Fibroblast of lung (primary cell): ENCODE measurements around the gene BAZ2B. TPM values are rescaled to one million over a fixed set of nuclear protein-coding genes. Genes with fewer than 3 reads are reported as not detected.

Source experiments
- DNase-seq, 2 donors: peaks; one replicate each; pipeline versions ENCODE4 v3.0.0 to v3.0.0-alpha.2; 2010; ENCODE audit warnings: low read depth in 2 of 2
- H2AFZ ChIP-seq: 2 replicates; pipeline ENCODE4 v1.5.1; 2012; ENCODE audit warnings: low read length, control low read depth, inconsistent platforms
- H3K27ac ChIP-seq: 2 replicates; pipeline ENCODE4 v1.5.1; 2011; ENCODE audit warnings: low read length, control low read depth; ENCODE audit not compliant: insufficient read depth
- H3K27me3 ChIP-seq: 2 replicates; pipeline ENCODE4 v1.5.1; 2011; ENCODE audit warnings: mild to moderate bottlenecking, low read length; ENCODE audit not compliant: control insufficient read depth, insufficient read depth
- H3K36me3 ChIP-seq: 2 replicates; pipeline ENCODE4 v1.5.1; 2011; ENCODE audit warnings: low read length; ENCODE audit not compliant: control insufficient read depth, insufficient read depth
- H3K4me1 ChIP-seq: 2 replicates; pipeline ENCODE4 v1.5.1; 2011; ENCODE audit warnings: low read length; ENCODE audit not compliant: control insufficient read depth, insufficient read depth; ENCODE audit errors: extremely low read depth
- H3K4me2 ChIP-seq: 2 replicates; pipeline ENCODE4 v1.5.1; 2011; ENCODE audit warnings: low read length, control low read depth; ENCODE audit not compliant: insufficient read depth; ENCODE audit errors: extremely low read depth
- H3K4me3 ChIP-seq, 4 experiments: fragments of 200-600 bp in 1 of 4; sonication (generic) in 1 of 4; replicated peaks in 1 of 4; 2 replicates each; pipeline ENCODE4 v1.5.1; 2011 to 2016; ENCODE audit warnings: low read length in 4 of 4, low read depth in 3 of 4, mild to moderate bottlenecking in 3 of 4, control low read depth in 2 of 4, inconsistent platforms in 1 of 4, mixed read lengths in 1 of 4; ENCODE audit not compliant: insufficient read depth in 1 of 4; ENCODE audit errors: control extremely low read depth in 1 of 4
- H3K79me2 ChIP-seq: 2 replicates; pipeline ENCODE4 v1.5.1; 2012; ENCODE audit warnings: mild to moderate bottlenecking, low read length, inconsistent platforms; ENCODE audit not compliant: control insufficient read depth, insufficient read depth
- H3K9ac ChIP-seq: 2 replicates; pipeline ENCODE4 v1.5.1; 2011; ENCODE audit warnings: mild to moderate bottlenecking, low read length, control low read depth; ENCODE audit not compliant: insufficient read depth
- H3K9me3 ChIP-seq: 2 replicates; pipeline ENCODE4 v1.5.1; 2012; ENCODE audit warnings: low read depth, low read length; ENCODE audit not compliant: control insufficient read depth, insufficient read depth
- H4K20me1 ChIP-seq: 2 replicates; pipeline ENCODE4 v1.5.1; 2011; ENCODE audit warnings: low read length; ENCODE audit not compliant: control insufficient read depth, insufficient read depth; ENCODE audit errors: extremely low read depth
- EZH2 ChIP-seq: IDR thresholded peaks from 2 replicates; pipeline ENCODE4 v1.5.1; 2012; ENCODE audit warnings: low read length, control low read depth, mild to moderate bottlenecking; ENCODE audit errors: missing control alignments
- polyA plus RNA-seq, 2 donors: library from polyadenylated mRNA; depleted of rRNA in 1 of 2; stranded (reverse) in 1 of 2; unstranded in 1 of 2; fragments of >200 nt; gene quantifications; 2 replicates each; pipeline ENCODE4 v1.2.1, GENCODE V29; 2011 to 2012; ENCODE audit warnings: missing spikeins in 1 of 2
- total RNA-seq: library from RNA; depleted of rRNA; stranded (reverse); fragments of >200 nt; gene quantifications from 2 replicates; pipeline ENCODE4 v1.2.1, GENCODE V29; 2014
- TF ChIP-seq, protein P1 (sequence below), 2 donors: IDR thresholded peaks in 1 of 2; conservative IDR thresholded peaks in 1 of 2; 1 replicate in 1 of 2; 2 replicates in 1 of 2; pipeline ENCODE4 v1.5.1; 2011 to 2012; ENCODE audit warnings: low read length in 2 of 2, control low read depth in 1 of 2, inconsistent platforms in 1 of 2, low read depth in 1 of 2, mild to moderate bottlenecking in 1 of 2

BAZ2B gene
- total and polyA plus RNA-seq, 2 donors (not counting 1 experiment from before 2014, with no cell fraction given), result 28.0 to 61.8 TPM

- H2AFZ ChIP-seq, result no peak overlapping the region
- no peaks in the 10 kb centered on the region for H4K20me1 ChIP-seq
- TF ChIP-seq, protein P1, sequence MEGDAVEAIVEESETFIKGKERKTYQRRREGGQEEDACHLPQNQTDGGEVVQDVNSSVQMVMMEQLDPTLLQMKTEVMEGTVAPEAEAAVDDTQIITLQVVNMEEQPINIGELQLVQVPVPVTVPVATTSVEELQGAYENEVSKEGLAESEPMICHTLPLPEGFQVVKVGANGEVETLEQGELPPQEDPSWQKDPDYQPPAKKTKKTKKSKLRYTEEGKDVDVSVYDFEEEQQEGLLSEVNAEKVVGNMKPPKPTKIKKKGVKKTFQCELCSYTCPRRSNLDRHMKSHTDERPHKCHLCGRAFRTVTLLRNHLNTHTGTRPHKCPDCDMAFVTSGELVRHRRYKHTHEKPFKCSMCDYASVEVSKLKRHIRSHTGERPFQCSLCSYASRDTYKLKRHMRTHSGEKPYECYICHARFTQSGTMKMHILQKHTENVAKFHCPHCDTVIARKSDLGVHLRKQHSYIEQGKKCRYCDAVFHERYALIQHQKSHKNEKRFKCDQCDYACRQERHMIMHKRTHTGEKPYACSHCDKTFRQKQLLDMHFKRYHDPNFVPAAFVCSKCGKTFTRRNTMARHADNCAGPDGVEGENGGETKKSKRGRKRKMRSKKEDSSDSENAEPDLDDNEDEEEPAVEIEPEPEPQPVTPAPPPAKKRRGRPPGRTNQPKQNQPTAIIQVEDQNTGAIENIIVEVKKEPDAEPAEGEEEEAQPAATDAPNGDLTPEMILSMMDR (conservative IDR thresholded peaks at IDR 0.05 in 1 of 2, IDR thresholded peaks at IDR 0.05 in 1 of 2; ENCODE audit: low read depth in 1 of 2, low read length in 2 of 2), result no peak
- no peak for TF ChIP-seq EZH2
- no peak overlapping the region for H3K27ac ChIP-seq
- H3K4me3 ChIP-seq, result peak overlapping the region; percentile 67 to 91 (median 80)
- H3K4me2 ChIP-seq, result peak overlapping the region; percentile 86
- H3K9me3 ChIP-seq, result no peaks in the 10 kb centered on the region
- no peaks in the 10 kb centered on the region for H3K36me3 ChIP-seq
- H3K79me2 ChIP-seq, result no peaks in the 10 kb centered on the region
- H3K27me3 ChIP-seq, result no peaks in the 10 kb centered on the region
- no peak for DNase-seq
- peak overlapping the region; percentile 50 for H3K9ac ChIP-seq
- peaks cover 3% of the 10 kb centered on the region for H3K4me1 ChIP-seq
Measured at GRCh38 chr2:159285433-159285832, 330.9 kb downstream of the BAZ2B start.

DNA sequence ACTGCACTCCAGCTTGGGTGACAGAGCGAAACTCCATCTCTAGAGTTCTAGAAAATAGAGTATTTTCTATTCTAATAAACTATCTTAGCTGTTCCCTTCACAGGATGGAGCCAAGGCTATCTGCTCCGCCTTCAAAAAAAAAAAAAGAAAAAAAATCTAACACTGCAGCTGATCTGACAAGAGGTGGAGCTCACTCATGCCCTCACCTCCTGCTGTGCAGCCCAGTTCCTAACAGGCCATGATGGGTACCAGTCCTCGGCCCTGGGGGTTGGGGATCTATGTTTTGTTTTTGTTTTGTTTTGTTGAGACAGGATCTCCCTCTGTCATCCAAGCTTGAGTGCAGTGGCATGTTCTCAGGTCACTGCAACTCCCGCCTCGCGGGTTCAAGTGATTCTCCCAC, 332.8 kb downstream of the BAZ2B start:
- Histone ChIP-seq H3K9me3 (no peaks in the 10 kb centered on the region), H2AFZ (no peak overlapping the region), H3K4me1 (no peaks in the 10 kb centered on the region), H3K4me3 (no peak overlapping the region), H3K79me2 (no peaks in the 10 kb centered on the region), H4K20me1 (no peaks in the 10 kb centered on the region), H3K9ac (no peak overlapping the region), H3K4me2 (no peak overlapping the region), H3K36me3 (no peaks in the 10 kb centered on the region), H3K27ac (no peak overlapping the region), H3K27me3 (no peaks in the 10 kb centered on the region)
- TF ChIP-seq EZH2, result no peak
- TF ChIP-seq, protein P1 (conservative IDR thresholded peaks at IDR 0.05 in 1 of 2, IDR thresholded peaks at IDR 0.05 in 1 of 2; ENCODE audit: low read depth in 1 of 2, low read length in 2 of 2), result no peak
- no peak for DNase-seq

DNA sequence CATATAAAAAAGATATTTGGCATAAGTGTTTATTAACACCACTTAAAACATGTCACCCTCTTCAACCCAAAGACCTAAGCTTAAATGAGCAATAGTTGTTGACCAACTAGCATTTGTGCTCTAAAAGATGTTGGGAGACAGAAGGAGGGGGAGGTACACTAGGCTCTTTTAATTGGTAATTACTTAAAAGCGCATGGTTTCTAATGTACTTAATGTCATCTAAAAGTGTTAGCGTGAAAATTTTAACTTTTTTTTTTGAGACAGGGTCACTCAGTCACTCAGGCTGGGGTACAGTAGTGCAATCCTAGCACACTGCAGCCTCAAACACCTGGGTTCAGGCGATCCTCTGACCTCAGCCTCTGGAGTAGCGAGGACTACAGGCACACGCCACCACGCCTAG, 335.3 kb downstream of the BAZ2B start:
- Histone ChIP-seq H3K4me3 (no peak overlapping the region), H3K27me3 (no peaks in the 10 kb centered on the region), H3K4me2 (no peak overlapping the region), H3K36me3 (no peaks in the 10 kb centered on the region), H3K27ac (no peak overlapping the region), H4K20me1 (no peaks in the 10 kb centered on the region), H3K79me2 (no peaks in the 10 kb centered on the region), H3K9ac (no peak overlapping the region), H2AFZ (no peak overlapping the region), H3K9me3 (no peaks in the 10 kb centered on the region), H3K4me1 (no peaks in the 10 kb centered on the region)
- TF ChIP-seq, protein P1 (conservative IDR thresholded peaks at IDR 0.05 in 1 of 2, IDR thresholded peaks at IDR 0.05 in 1 of 2; ENCODE audit: low read depth in 1 of 2, low read length in 2 of 2), result no peak
- TF ChIP-seq EZH2, result no peak
- DNase-seq, result no peak
